GM12874 (cell line): ENCODE results near the gene RANBP10.

Source experiments
- TF ChIP-seq, protein P1 (sequence below): IDR thresholded peaks from 2 replicates; pipeline ENCODE4 v1.5.1; 2011; ENCODE audit warnings: low read depth, mild to moderate bottlenecking, control low read depth, low read length, moderate library complexity; ENCODE audit not compliant: insufficient read depth

RANBP10 gene

DNA sequence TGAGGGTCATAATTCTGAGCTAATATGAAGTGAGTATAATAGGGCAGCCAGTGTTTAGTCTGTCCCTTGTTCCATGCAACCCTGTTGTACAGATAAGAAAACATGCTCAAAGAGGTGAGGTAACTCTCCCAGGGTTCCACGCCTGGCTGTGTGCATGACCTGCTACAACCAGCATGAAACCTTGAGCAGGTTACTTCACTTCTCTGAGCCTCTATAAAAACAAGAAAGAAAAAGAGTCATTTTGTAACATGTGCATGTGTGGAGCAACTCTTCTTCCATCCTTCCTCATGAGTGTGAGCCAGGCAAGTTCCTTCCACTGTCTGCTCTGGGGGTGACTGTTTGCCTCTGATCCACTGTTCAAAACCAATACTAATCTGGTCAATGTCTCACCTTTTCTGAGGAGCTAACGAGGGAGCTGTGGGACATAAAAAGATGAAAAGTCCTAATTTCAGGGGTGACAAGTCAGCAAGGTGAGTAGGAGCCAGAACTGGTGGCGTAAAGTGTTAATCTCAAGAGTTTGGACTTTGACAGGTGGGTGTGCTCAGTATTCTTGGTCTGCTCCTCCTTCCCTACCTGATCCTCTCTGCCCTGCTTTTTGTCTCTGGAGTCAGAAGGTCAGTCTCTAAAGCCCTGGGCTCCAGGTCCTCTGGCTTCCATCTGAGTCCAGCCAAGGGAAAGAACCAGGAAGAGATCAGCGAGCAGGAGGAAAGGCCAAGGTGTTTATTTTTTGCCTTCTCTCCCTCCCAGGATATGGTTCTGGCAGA is 108.8 kb downstream of the RANBP10 start:
- TF ChIP-seq, protein P1, sequence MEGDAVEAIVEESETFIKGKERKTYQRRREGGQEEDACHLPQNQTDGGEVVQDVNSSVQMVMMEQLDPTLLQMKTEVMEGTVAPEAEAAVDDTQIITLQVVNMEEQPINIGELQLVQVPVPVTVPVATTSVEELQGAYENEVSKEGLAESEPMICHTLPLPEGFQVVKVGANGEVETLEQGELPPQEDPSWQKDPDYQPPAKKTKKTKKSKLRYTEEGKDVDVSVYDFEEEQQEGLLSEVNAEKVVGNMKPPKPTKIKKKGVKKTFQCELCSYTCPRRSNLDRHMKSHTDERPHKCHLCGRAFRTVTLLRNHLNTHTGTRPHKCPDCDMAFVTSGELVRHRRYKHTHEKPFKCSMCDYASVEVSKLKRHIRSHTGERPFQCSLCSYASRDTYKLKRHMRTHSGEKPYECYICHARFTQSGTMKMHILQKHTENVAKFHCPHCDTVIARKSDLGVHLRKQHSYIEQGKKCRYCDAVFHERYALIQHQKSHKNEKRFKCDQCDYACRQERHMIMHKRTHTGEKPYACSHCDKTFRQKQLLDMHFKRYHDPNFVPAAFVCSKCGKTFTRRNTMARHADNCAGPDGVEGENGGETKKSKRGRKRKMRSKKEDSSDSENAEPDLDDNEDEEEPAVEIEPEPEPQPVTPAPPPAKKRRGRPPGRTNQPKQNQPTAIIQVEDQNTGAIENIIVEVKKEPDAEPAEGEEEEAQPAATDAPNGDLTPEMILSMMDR = no peak

DNA sequence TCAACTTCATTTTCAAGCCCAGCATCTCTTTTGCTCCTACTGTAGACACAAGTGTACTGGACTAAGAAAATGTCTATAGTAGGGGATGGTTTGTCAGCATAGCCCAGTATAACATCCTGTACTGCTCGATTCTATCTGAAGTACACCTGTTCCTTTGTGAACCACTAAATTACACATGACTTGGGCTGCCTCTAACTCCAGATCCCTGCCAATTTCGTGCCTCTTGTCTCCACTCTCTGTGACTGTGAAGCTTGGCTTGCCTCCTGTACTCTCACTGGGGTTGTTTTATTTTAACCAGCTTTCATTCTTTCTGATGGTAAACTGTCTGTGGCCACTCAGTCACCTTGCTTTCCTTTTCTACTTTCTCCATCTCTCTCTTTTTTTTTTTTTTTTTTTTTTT is 111.7 kb downstream of the RANBP10 start:
- TF ChIP-seq, protein P1 = no peak

DNA sequence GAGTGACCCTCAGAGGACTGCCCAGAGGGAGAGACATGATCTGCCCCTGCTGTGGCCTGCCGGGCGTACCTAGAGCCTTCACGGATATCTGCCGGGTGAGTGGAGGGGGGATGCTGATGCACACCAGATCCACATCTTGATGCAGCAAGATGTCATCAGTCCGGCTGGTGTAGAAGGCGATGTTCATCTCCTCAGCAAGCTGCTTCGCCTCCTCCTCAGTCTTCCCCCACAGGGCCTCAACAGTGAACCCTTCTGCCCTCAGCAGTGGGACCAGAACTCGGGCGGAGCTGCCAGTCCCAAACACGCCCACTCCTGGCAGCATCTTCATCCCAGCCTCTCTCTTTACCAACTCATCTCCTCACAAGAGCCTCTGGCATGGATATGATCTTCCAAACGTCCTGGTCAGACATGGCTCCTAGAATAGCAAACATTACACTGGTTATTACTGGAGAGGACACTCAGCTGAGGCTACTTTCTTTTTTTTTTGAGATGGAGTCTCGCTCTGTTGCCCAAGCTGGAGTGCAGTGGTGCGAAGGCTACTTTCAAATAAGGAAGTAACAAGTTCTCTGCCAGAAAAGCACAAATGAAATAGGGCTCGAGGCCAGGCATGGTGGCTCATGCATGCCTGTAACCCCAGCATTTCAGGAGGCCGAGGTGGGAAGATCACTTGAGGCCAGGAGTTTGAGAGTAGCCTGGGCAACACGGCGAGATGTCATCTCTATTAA is 120.8 kb downstream of the RANBP10 start:
- TF ChIP-seq, protein P1 = no peak

DNA sequence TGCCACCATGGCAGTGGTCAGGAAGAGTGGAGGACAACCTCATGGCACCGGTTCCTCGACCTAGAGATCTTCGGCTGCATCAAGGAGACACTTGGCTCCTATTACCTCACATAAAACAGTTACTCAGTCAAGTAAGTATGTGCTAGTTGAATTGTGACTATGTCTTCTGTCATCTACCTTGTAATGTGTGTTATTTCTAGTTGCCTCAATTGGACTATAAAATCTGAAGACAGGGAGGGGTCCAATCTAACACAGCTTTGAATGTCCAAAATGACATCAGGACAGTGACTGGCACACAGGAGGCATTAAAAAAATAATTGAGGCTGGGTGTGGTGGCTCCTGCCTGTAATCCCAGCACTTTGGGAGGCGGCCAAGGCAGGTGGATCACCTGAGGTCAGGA is 122.6 kb downstream of the RANBP10 start:
- TF ChIP-seq, protein P1 = no peak

DNA sequence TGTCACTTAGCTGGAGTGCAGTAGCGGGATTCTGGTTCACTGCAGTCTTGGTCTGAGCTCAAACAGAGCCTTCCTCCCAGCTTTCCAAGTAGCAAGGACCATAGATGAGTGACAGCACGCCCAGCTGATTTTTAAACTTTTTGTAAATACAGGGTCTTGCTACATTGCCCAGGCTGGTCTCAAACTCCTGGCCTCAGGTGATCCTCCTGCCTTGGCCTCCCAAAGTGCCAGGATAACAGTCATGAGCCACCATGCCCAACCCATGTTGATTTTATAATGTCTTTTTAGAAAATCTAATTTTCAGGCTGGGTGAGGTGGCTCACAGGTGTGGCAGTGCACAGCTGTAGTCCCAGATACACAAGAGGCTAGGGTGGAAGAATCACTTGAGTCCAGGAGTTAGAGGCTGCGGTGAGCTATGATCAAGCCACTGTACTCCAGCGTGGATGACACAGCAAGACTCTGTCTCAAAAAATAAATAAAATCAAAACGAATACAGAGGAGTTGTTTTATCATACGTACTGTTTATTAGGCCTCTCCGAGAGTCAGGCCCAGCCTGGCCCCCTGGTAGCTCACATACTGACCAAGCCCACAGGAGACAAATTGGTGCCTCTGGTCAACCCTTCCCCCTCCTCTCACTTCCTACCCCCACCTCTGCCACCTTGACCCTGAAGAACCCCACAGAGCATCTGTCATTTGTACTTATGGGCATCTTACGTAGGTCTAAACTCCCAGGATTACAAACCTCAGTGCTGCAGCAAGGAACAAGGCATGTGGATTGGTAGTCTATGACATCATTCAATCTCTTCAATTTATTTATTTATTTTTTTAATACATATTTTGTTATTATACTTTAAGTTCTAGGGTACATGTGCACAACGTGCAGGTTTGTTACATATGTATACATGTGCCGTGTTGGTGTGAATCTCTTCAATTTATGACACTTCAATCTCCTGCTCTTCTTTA is 126.1 kb downstream of the RANBP10 start:
- TF ChIP-seq, protein P1 = no peak

DNA sequence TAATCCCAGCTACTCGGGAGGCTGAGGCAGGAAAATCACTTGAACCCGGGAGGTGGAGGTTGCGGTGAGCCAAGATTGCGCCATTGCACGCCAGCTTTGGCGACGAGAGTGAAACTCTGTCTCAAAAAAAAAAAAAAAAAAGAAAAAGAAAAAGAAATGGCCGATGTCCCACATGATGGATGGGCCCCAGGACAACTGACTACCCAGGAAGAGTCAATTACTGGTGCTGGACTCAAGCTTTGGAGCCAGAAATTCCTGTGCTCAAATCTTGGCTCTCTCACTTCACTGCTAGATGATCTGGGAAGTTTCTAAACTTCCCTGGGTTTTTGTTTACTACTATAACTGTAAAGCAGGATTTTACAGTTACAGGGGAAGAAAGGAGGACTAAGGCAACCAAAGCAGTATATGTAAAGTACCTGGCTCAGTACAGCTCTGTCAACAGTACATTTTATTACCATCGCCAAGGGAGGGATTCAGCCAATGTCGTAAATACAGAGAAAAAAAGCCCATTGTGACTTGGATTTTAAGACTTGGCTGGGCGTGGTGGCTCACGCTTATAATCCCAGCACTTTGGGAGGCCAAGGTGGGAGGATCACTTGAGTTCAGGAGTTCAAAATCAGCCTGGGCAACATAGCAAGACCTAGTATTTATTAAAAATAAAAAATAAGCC is 127.9 kb downstream of the RANBP10 start:
- TF ChIP-seq, protein P1 = no peak
